Mesendoderm (in vitro differentiated cells): ENCODE measurements around the gene SDK1.

Source experiments
- DNase-seq: peaks from one replicate; pipeline ENCODE4 v3.0.0; 2013
- H2AK5ac ChIP-seq: 2 replicates; pipeline ENCODE4 v1.6.1; 2013; ENCODE audit warnings: low read length, inconsistent platforms
- H2BK120ac ChIP-seq: 2 replicates; pipeline ENCODE4 v1.6.1; 2013; ENCODE audit warnings: low read depth, mild to moderate bottlenecking, low read length, moderate library complexity, mixed read lengths
- H2BK15ac ChIP-seq: replicated peaks from 2 replicates; pipeline ENCODE4 v1.6.1; 2013; ENCODE audit warnings: low read depth, mild to moderate bottlenecking, moderate library complexity
- H2BK5ac ChIP-seq: 2 replicates; pipeline ENCODE4 v1.6.1; 2013; ENCODE audit warnings: low read length, inconsistent platforms
- H3K18ac ChIP-seq: 2 replicates; pipeline ENCODE4 v1.6.1; 2013; ENCODE audit warnings: mild to moderate bottlenecking, low read length, mixed read lengths
- H3K23ac ChIP-seq: one replicate; pipeline ENCODE4 v1.6.1; 2013; ENCODE audit warnings: low read length
- H3K27ac ChIP-seq: 2 replicates; pipeline ENCODE4 v1.5.1; 2013; ENCODE audit warnings: low read depth, mild to moderate bottlenecking, inconsistent platforms, low read length, moderate library complexity
- H3K27me3 ChIP-seq: 2 replicates; pipeline ENCODE4 v1.6.1; 2013; ENCODE audit warnings: low read length, control low read depth, mild to moderate bottlenecking, inconsistent platforms; ENCODE audit not compliant: insufficient read depth, poor library complexity
- H3K36me3 ChIP-seq: 2 replicates; pipeline ENCODE4 v1.6.1; 2013; ENCODE audit warnings: low read length, inconsistent platforms; ENCODE audit not compliant: control insufficient read depth, insufficient read depth
- H3K4ac ChIP-seq: one replicate; pipeline ENCODE4 v1.6.1; 2013; ENCODE audit warnings: low read depth, mild to moderate bottlenecking, low read length, moderate library complexity
- H3K4me1 ChIP-seq: 2 replicates; pipeline ENCODE4 v1.6.1; 2013; ENCODE audit warnings: low read depth, low read length, inconsistent platforms; ENCODE audit not compliant: control insufficient read depth
- H3K4me2 ChIP-seq: 2 replicates; pipeline ENCODE4 v1.6.1; 2013; ENCODE audit warnings: low read length
- H3K4me3 ChIP-seq: 2 replicates; pipeline ENCODE4 v1.5.1; 2013; ENCODE audit warnings: mild to moderate bottlenecking, low read length
- H3K56ac ChIP-seq: one replicate; pipeline ENCODE4 v1.6.1; 2013; ENCODE audit warnings: low read length
- H3K79me1 ChIP-seq: 2 replicates; pipeline ENCODE4 v1.6.1; 2013; ENCODE audit warnings: low read length, inconsistent platforms
- H3K79me2 ChIP-seq: 2 replicates; pipeline ENCODE4 v1.6.1; 2013; ENCODE audit warnings: mild to moderate bottlenecking, low read length; ENCODE audit not compliant: control insufficient read depth, insufficient read depth
- H3K9ac ChIP-seq: 2 replicates; pipeline ENCODE4 v1.6.1; 2013; ENCODE audit warnings: low read length, inconsistent platforms
- H4K5ac ChIP-seq: one replicate; pipeline ENCODE4 v1.6.1; 2013; ENCODE audit warnings: low read length
- H4K8ac ChIP-seq: one replicate; pipeline ENCODE4 v1.6.1; 2013; ENCODE audit warnings: low read depth, mild to moderate bottlenecking, control low read depth, low read length, moderate library complexity
- WGBS: extraction: QIAGEN DNeasy Blood & Tissue Kit; methylation state at CpG from one replicate; pipeline ENCODE4 v1.1.7; 2013; ENCODE audit warnings: low lambda C conversion rate, missing lambda C conversion rate; ENCODE audit not compliant: insufficient coverage; ENCODE audit errors: extremely low coverage; 5-methylcytosine and 5-hydroxymethylcytosine counted together

The SDK1 gene

DNA sequence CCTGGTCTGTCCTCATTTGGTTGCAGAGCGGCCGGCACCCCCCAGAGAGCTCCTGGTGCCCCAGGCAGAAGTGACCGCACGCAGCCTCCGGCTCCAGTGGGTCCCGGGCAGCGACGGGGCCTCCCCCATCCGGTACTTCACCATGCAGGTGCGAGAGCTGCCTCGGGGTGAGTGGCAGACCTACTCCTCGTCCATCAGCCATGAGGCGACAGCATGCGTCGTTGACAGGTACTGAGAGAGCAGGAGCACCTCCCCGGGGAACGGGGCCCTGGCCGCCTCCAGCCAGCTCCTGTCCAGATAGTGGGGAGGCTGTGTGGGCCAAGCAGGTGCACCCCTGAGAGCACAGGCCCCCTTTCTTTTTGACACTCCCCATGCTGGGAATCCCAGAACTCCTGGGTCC, 848.2 kb downstream of the SDK1 start:
- Histone ChIP-seq H4K5ac (no peak overlapping the region), H4K8ac (no peak overlapping the region), H3K4ac (no peak overlapping the region), H3K79me2 (no peaks in the 10 kb centered on the region), H3K4me3 (no peak overlapping the region), H3K4me1 (no peaks in the 10 kb centered on the region), H2BK15ac (no peak overlapping the region), H3K18ac (no peak overlapping the region), H2BK5ac (no peak overlapping the region), H3K56ac (no peak overlapping the region), H2AK5ac (no peak overlapping the region), H3K79me1 (no peaks in the 10 kb centered on the region), H3K36me3 (no peaks in the 10 kb centered on the region), H3K23ac (no peak overlapping the region), H2BK120ac (no peak overlapping the region), H3K27me3 (no peaks in the 10 kb centered on the region), H3K27ac (no peak overlapping the region), H3K4me2 (no peak overlapping the region), H3K9ac (no peak overlapping the region)
- no peak for DNase-seq
- no CpG with 5 or more reads among the region's 18 CpGs for WGBS

DNA sequence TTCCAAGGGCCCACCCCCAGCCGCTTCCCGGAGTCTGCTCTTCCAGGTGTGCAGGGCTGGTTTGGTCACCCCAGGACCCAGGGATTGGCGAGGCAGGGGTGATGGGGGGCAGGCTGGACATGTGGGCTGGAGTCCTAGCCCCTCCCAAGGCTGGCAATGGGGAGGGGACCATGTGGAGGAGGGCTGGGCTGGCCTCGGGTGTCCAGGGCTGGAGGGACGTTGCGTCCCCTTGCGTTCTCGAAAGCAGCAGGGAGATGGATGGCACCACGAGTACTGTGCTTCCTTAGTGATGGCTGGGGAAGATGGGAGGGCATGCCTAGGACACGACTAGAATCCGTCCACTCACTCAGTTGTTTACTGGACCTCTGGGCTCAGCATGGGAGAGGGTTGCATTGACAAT, 848.6 kb downstream of the SDK1 start:
- Histone ChIP-seq H2BK120ac (no peak overlapping the region), H4K8ac (no peak overlapping the region), H2BK15ac (no peak overlapping the region), H3K4me3 (no peak overlapping the region), H3K27me3 (no peaks in the 10 kb centered on the region), H3K4me2 (no peak overlapping the region), H4K5ac (no peak overlapping the region), H2AK5ac (no peak overlapping the region), H3K79me2 (no peaks in the 10 kb centered on the region), H3K27ac (no peak overlapping the region), H3K36me3 (no peaks in the 10 kb centered on the region), H3K56ac (no peak overlapping the region), H3K4me1 (no peaks in the 10 kb centered on the region), H3K4ac (no peak overlapping the region), H3K79me1 (no peaks in the 10 kb centered on the region), H3K23ac (no peak overlapping the region), H3K9ac (no peak overlapping the region), H3K18ac (no peak overlapping the region), H2BK5ac (no peak overlapping the region)
- no peak for DNase-seq
- WGBS = no CpG with 5 or more reads among the region's 11 CpGs

DNA sequence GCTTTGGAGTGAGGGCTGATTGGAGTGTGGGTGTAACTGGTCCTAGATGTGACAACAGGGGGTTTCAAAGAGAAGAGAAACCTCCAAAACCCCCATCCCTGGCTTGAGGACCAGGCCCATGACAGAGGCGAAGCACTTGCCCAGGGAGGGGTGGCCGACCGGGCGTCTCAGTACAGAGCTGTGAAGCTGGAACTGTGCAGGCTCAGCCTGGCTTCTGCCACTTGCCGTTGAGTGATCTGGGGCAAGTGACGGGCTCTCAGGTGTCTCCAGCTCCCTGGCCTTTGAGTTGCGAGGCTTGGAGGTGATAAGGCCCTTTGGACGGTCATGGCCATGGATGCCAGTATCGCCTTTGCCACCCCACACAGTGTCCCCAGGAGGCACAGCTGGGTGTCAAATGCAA, 849.7 kb downstream of the SDK1 start:
- Histone ChIP-seq H3K23ac (no peak overlapping the region), H3K56ac (no peak overlapping the region), H4K8ac (no peak overlapping the region), H3K4me2 (no peak overlapping the region), H3K27ac (no peak overlapping the region), H3K27me3 (no peaks in the 10 kb centered on the region), H3K9ac (no peak overlapping the region), H2BK120ac (no peak overlapping the region), H2BK5ac (no peak overlapping the region), H3K36me3 (no peaks in the 10 kb centered on the region), H3K79me1 (no peaks in the 10 kb centered on the region), H2AK5ac (no peak overlapping the region), H3K18ac (no peak overlapping the region), H4K5ac (no peak overlapping the region), H3K4ac (no peak overlapping the region), H2BK15ac (no peak overlapping the region), H3K79me2 (no peaks in the 10 kb centered on the region), H3K4me3 (no peak overlapping the region), H3K4me1 (no peaks in the 10 kb centered on the region)
- DNase-seq = no peak
- WGBS = no CpG with 5 or more reads among the region's 9 CpGs

DNA sequence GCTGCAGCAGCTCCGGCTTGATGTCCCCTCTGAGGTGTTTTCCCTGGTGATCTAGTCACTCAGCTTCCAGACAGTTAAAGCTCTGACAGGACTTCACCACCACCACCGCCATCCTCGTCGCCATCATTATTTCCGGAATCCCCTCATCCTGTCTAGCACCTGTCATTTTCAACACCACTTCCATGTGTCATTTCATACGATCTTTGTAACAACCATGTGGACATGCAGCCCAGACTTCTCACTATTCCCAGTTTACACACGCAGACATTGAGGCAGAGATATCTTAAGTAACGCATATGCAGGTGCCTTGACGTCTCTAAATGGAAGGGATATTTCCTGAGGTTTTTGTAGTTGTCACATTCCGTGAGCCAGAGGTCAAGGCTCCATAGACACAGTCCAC, 850.5 kb downstream of the SDK1 start:
- no peak overlapping the region for H3K9ac ChIP-seq
- H4K5ac ChIP-seq = no peak overlapping the region
- no peaks in the 10 kb centered on the region for H3K4me1 ChIP-seq
- H3K4ac ChIP-seq = no peak overlapping the region
- H3K27ac ChIP-seq = no peak overlapping the region
- H4K8ac ChIP-seq = no peak overlapping the region
- no peak for DNase-seq
- no peaks in the 10 kb centered on the region for H3K36me3 ChIP-seq
- H2BK15ac ChIP-seq = no peak overlapping the region
- H2AK5ac ChIP-seq = no peak overlapping the region
- H3K79me2 ChIP-seq = no peaks in the 10 kb centered on the region
- H3K4me2 ChIP-seq = no peak overlapping the region
- H3K18ac ChIP-seq = no peak overlapping the region
- H2BK120ac ChIP-seq = no peak overlapping the region
- no peak overlapping the region for H3K56ac ChIP-seq
- H3K27me3 ChIP-seq = no peaks in the 10 kb centered on the region
- H2BK5ac ChIP-seq = no peak overlapping the region
- no peaks in the 10 kb centered on the region for H3K79me1 ChIP-seq
- no peak overlapping the region for H3K23ac ChIP-seq
- H3K4me3 ChIP-seq = no peak overlapping the region
- no CpG with 5 or more reads among the region's 10 CpGs for WGBS

DNA sequence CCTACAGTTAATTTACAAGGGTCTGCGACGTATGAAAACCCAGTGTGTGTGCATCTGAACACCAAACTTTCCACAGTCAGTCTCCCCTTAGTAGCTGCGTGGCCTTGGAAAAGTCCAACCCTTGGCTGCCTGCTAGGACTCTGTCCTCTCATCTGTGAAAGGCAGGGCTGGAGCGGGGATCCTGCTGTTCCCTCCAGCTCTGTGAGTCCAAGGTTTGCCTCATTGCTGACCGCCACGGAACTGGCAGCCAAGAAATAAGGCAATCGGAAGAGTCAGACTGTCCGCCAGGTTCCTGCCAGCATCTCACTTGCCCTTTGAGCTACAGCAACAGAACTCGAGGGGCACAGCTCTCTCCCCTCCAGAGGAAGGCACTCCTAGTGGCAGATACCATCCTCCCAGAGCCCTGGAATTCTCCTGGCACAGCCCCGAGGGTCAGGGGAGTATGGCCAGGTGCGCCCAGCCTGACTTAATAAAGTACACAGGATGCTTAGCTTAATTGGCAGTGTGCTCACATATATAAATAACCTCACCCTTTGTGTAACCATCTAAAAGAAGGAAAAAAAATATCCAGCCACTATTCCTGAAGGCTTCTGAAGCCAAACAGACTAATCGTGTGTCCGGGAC, 851.0 kb downstream of the SDK1 start:
- no CpG with 5 or more reads among the region's 13 CpGs for WGBS
- no peak overlapping the region for H2BK15ac ChIP-seq
- no peak overlapping the region for H3K4ac ChIP-seq
- H3K18ac ChIP-seq = no peak overlapping the region
- H3K27ac ChIP-seq = no peak overlapping the region
- DNase-seq = no peak
- H3K9ac ChIP-seq = no peak overlapping the region
- no peak overlapping the region for H2BK120ac ChIP-seq
- no peaks in the 10 kb centered on the region for H3K4me1 ChIP-seq
- H2BK5ac ChIP-seq = no peak overlapping the region
- no peaks in the 10 kb centered on the region for H3K79me2 ChIP-seq
- no peak overlapping the region for H3K23ac ChIP-seq
- H3K4me2 ChIP-seq = no peak overlapping the region
- H3K4me3 ChIP-seq = no peak overlapping the region
- no peak overlapping the region for H3K56ac ChIP-seq
- no peaks in the 10 kb centered on the region for H3K27me3 ChIP-seq
- no peaks in the 10 kb centered on the region for H3K79me1 ChIP-seq
- no peak overlapping the region for H4K5ac ChIP-seq
- no peaks in the 10 kb centered on the region for H3K36me3 ChIP-seq
- no peak overlapping the region for H2AK5ac ChIP-seq
- no peak overlapping the region for H4K8ac ChIP-seq

DNA sequence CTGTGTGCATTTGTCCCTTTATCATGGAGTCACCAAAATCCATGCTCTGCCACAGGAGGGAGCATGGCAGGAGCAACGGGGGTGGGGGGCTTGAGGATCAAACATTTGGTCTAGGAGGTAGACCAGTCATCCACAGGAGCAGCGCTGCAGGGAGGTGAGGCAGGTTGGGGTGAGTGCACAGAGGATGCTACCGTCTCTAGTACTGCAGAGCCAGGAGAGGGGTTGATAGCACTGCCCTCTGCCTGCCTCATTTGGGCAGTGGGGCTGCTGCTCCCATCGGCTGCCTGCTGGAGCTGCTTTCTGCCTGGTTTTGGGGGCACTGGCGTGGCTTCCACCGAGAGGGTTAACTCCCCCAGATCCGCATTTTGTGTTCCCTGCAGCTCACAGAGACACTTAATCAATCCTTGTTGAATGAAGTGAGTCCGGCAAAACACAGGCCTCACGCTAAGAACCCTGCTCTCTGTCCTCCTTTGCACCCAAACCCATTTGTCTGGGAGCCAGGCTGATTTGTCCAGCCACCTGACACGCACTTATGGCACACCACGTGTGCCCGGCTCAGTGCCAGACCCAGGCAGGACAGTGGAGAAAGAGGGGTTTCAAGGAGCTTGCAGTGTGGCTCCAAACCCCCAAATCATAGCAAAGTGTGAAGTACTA, 854.0 kb downstream of the SDK1 start:
- H3K79me2 ChIP-seq = no peaks in the 10 kb centered on the region
- no peak overlapping the region for H3K9ac ChIP-seq
- H2BK5ac ChIP-seq = no peak overlapping the region
- no peak overlapping the region for H3K4ac ChIP-seq
- no peaks in the 10 kb centered on the region for H3K27me3 ChIP-seq
- H4K5ac ChIP-seq = no peak overlapping the region
- H3K4me1 ChIP-seq = no peaks in the 10 kb centered on the region
- H2BK120ac ChIP-seq = no peak overlapping the region
- WGBS = no CpG with 5 or more reads among the region's 12 CpGs
- H4K8ac ChIP-seq = no peak overlapping the region
- no peak overlapping the region for H2BK15ac ChIP-seq
- H3K27ac ChIP-seq = no peak overlapping the region
- no peaks in the 10 kb centered on the region for H3K79me1 ChIP-seq
- no peak overlapping the region for H3K4me3 ChIP-seq
- H3K18ac ChIP-seq = no peak overlapping the region
- no peak overlapping the region for H3K23ac ChIP-seq
- no peak overlapping the region for H3K56ac ChIP-seq
- H3K4me2 ChIP-seq = no peak overlapping the region
- H3K36me3 ChIP-seq = no peaks in the 10 kb centered on the region
- peak; percentile 6 for DNase-seq
- no peak overlapping the region for H2AK5ac ChIP-seq
